BE2C (cell line): ENCODE data around the gene FLG.
"Not testable (repeated sequence)": the region's sequence is repeated elsewhere in the genome, so short reads cannot be mapped to it uniquely, and the experiment has no call there.

Source experiments
- DNase-seq: peaks from one replicate; pipeline ENCODE4 v3.0.0-alpha.2; 2020
- H3K27me3 ChIP-seq: fragments of 250-450 bp; sonication (Bioruptor Pico); 2 replicates; pipeline ENCODE4 v1.5.1; 2020; ENCODE audit warnings: mild to moderate bottlenecking
- H3K36me3 ChIP-seq: fragments of 250-450 bp; sonication (Bioruptor Pico); 2 replicates; pipeline ENCODE4 v1.5.1; 2020; ENCODE audit warnings: mild to moderate bottlenecking
- H3K4me1 ChIP-seq: fragments of 250-450 bp; sonication (Bioruptor Pico); 2 replicates; pipeline ENCODE4 v1.5.1; 2020
- H3K4me3 ChIP-seq: 2 replicates; pipeline ENCODE4 v1.5.1; 2011; ENCODE audit warnings: low read depth, low read length
- H3K9me3 ChIP-seq: fragments of 250-450 bp; sonication (Bioruptor Pico); 2 replicates; pipeline ENCODE4 v1.5.1; 2020
- CTCF ChIP-seq: IDR thresholded peaks from 2 replicates; pipeline ENCODE4 v1.5.1; 2012; ENCODE audit warnings: mild to moderate bottlenecking, low read depth, low read length

The FLG gene

GRCh38 chr1:152328801-152329391, 3.9 kb upstream of the FLG start:
- TF ChIP-seq CTCF, result no peak
- H3K4me3 ChIP-seq, result no peak overlapping the region
- no peaks in the 10 kb centered on the region for H3K36me3 ChIP-seq
- H3K4me1 ChIP-seq, result no peaks in the 10 kb centered on the region
- no peak for DNase-seq
- no peaks in the 10 kb centered on the region for H3K27me3 ChIP-seq
- H3K9me3 ChIP-seq, result no peaks in the 10 kb centered on the region

- no peaks in the 10 kb centered on the region for H3K36me3 ChIP-seq
- H3K4me3 ChIP-seq, result no peak overlapping the region
- no peak for TF ChIP-seq CTCF
- DNase-seq, result no peak
- no peaks in the 10 kb centered on the region for H3K27me3 ChIP-seq
- H3K4me1 ChIP-seq, result no peaks in the 10 kb centered on the region
- no peaks in the 10 kb centered on the region for H3K9me3 ChIP-seq
These were observed 11.1 kb downstream of the FLG start for GRCh38 chr1:152313970-152314369.

- no peaks in the 10 kb centered on the region for H3K4me1 ChIP-seq
- no peak overlapping the region for H3K4me3 ChIP-seq
- no peaks in the 10 kb centered on the region for H3K27me3 ChIP-seq
- H3K36me3 ChIP-seq, result no peaks in the 10 kb centered on the region
- TF ChIP-seq CTCF, result no peak
- no peak for DNase-seq
- H3K9me3 ChIP-seq, result no peaks in the 10 kb centered on the region
These were observed 11.7 kb downstream of the FLG start for GRCh38 chr1:152313319-152313801.

- not testable (repeated sequence) for H3K36me3 ChIP-seq, H3K27me3 ChIP-seq, H3K4me1 ChIP-seq, DNase-seq, H3K4me3 ChIP-seq, H3K9me3 ChIP-seq
These were observed 12.9 kb downstream of the FLG start for GRCh38 chr1:152312169-152312568.

GRCh38 chr1:152309955-152310354, 15.1 kb downstream of the FLG start:
- no peak for DNase-seq
- no peaks in the 10 kb centered on the region for H3K36me3 ChIP-seq
- no peak overlapping the region for H3K4me3 ChIP-seq
- no peak for TF ChIP-seq CTCF
- H3K9me3 ChIP-seq, result no peaks in the 10 kb centered on the region
- no peaks in the 10 kb centered on the region for H3K27me3 ChIP-seq
- H3K4me1 ChIP-seq, result no peaks in the 10 kb centered on the region

GRCh38 chr1:152309320-152309901, 15.6 kb downstream of the FLG start:
- not testable (repeated sequence) for H3K27me3 ChIP-seq, H3K9me3 ChIP-seq, H3K4me3 ChIP-seq, H3K36me3 ChIP-seq, H3K4me1 ChIP-seq, DNase-seq

GRCh38 chr1:152308758-152309157, 16.3 kb downstream of the FLG start:
- not testable (repeated sequence) for H3K4me1 ChIP-seq, H3K9me3 ChIP-seq, H3K27me3 ChIP-seq, H3K4me3 ChIP-seq, H3K36me3 ChIP-seq, DNase-seq

- H3K36me3 ChIP-seq, H3K4me1 ChIP-seq, H3K4me3 ChIP-seq, H3K27me3 ChIP-seq, DNase-seq, H3K9me3 ChIP-seq: not testable (repeated sequence)
These were observed 17.1 kb downstream of the FLG start for GRCh38 chr1:152307970-152308369.

- not testable (repeated sequence) for H3K36me3 ChIP-seq, H3K4me1 ChIP-seq, H3K9me3 ChIP-seq, DNase-seq, H3K4me3 ChIP-seq, H3K27me3 ChIP-seq
These were observed 18.9 kb downstream of the FLG start for GRCh38 chr1:152306123-152306522.

- H3K27me3 ChIP-seq, DNase-seq, H3K9me3 ChIP-seq, H3K4me3 ChIP-seq, H3K36me3 ChIP-seq, H3K4me1 ChIP-seq: not testable (repeated sequence)
These were observed 20.3 kb downstream of the FLG start for GRCh38 chr1:152304773-152305172.

- not testable (repeated sequence) for H3K4me3 ChIP-seq, H3K36me3 ChIP-seq, H3K27me3 ChIP-seq, H3K4me1 ChIP-seq, H3K9me3 ChIP-seq, DNase-seq
These were observed 21.7 kb downstream of the FLG start for GRCh38 chr1:152303139-152303872.
